IMR-90 (cell line): ENCODE data around the gene CDR2L. TPM values are rescaled to one million over a fixed set of nuclear protein-coding genes. Genes with fewer than 3 reads are reported as not detected.

Experiments
- ATAC-seq: fragments of 200-7000 bp; cut with Tn5 transposase; 2 replicates; pipeline ENCODE4 v1.9.1; 2020; ENCODE audit warnings: low read depth, mild to moderate bottlenecking, moderate library complexity
- BruUV-seq: library from RNA; stranded (reverse); fragments of 400-500 nt; replicated peaks from 2 replicates; lab custom pipeline; 2021; lab: Mats Ljungman, UMichigan
- CTCF ChIA-PET: fragments of 300-600 bp; formaldehyde crosslinking; extraction: SDS; loops from one replicate; lab custom pipeline; 2021; ENCODE audit warnings: antibody characterized with exemption; lab: Yijun Ruan, JAX
- POLR2A ChIA-PET: fragments of 300-600 bp; sonication (Branson Sonifier 250); formaldehyde crosslinking; loops from one replicate; lab custom pipeline; 2022; ENCODE audit warnings: antibody characterized with exemption; ENCODE audit not compliant: unreplicated experiment; lab: Charles Lee
- DNase-seq: peaks from one replicate; pipeline ENCODE4 v3.0.0; 2013
- H2AFZ ChIP-seq: replicated peaks from 2 replicates; pipeline ENCODE3; 2013; ENCODE audit warnings: low read length, mild to moderate bottlenecking; ENCODE audit not compliant: poor library complexity
- H2AK5ac ChIP-seq: 2 replicates; pipeline ENCODE4 v1.6.1; 2013; ENCODE audit warnings: low read depth, low read length, inconsistent platforms
- H2AK9ac ChIP-seq: replicated peaks from 2 replicates; pipeline ENCODE3; 2013; ENCODE audit warnings: mild to moderate bottlenecking, low read depth, low read length, moderate library complexity; ENCODE audit not compliant: poor library complexity
- H2BK120ac ChIP-seq: 2 replicates; pipeline ENCODE4 v1.6.1; 2013; ENCODE audit warnings: low read depth, low read length, inconsistent platforms
- H2BK15ac ChIP-seq: 3 replicates; pipeline ENCODE4 v1.6.1; 2013; ENCODE audit warnings: low read depth, low read length, inconsistent platforms
- H2BK20ac ChIP-seq: 2 replicates; pipeline ENCODE4 v1.6.1; 2013; ENCODE audit warnings: low read depth, mild to moderate bottlenecking, inconsistent platforms, low read length, moderate library complexity
- H2BK5ac ChIP-seq: 2 replicates; pipeline ENCODE4 v1.6.1; 2013; ENCODE audit warnings: mild to moderate bottlenecking, low read depth, low read length, inconsistent platforms; ENCODE audit not compliant: poor library complexity, severe bottlenecking
- H3K14ac ChIP-seq: replicated peaks from 2 replicates; pipeline ENCODE4 v1.6.1; 2013; ENCODE audit warnings: low read depth, low read length, inconsistent platforms
- H3K18ac ChIP-seq: 2 replicates; pipeline ENCODE4 v1.6.1; 2013; ENCODE audit warnings: low read depth, low read length, control low read depth
- H3K23ac ChIP-seq: 2 replicates; pipeline ENCODE4 v1.6.1; 2013; ENCODE audit warnings: low read depth, low read length, inconsistent platforms
- H3K27ac ChIP-seq: 2 replicates; pipeline ENCODE4 v1.5.1; 2013; ENCODE audit warnings: mild to moderate bottlenecking, control low read depth, low read length; ENCODE audit not compliant: insufficient read depth
- H3K27me3 ChIP-seq: 2 replicates; pipeline ENCODE4 v1.6.1; 2013; ENCODE audit warnings: low read length; ENCODE audit not compliant: control insufficient read depth, insufficient read depth
- H3K36me3 ChIP-seq: 2 replicates; pipeline ENCODE4 v1.6.1; 2013; ENCODE audit warnings: low read length, mixed read lengths; ENCODE audit not compliant: control insufficient read depth, insufficient read depth
- H3K4ac ChIP-seq: 2 replicates; pipeline ENCODE4 v1.6.1; 2013; ENCODE audit warnings: low read depth, low read length, inconsistent platforms
- H3K4me1 ChIP-seq: 2 replicates; pipeline ENCODE4 v1.6.1; 2013; ENCODE audit warnings: low read length, mixed read lengths; ENCODE audit not compliant: control insufficient read depth, insufficient read depth
- H3K4me2 ChIP-seq: 2 replicates; pipeline ENCODE4 v1.6.1; 2013; ENCODE audit warnings: low read depth, mild to moderate bottlenecking, control low read depth, low read length, moderate library complexity
- H3K4me3 ChIP-seq: 2 replicates; pipeline ENCODE4 v1.5.1; 2013; ENCODE audit warnings: low read depth, mild to moderate bottlenecking, control low read depth, low read length, moderate library complexity; ENCODE audit not compliant: insufficient read depth
- H3K56ac ChIP-seq: 2 replicates; pipeline ENCODE4 v1.6.1; 2013; ENCODE audit warnings: low read length, inconsistent platforms; ENCODE audit not compliant: insufficient read depth; ENCODE audit errors: extremely low read depth
- H3K79me1 ChIP-seq, 2 experiments: 2 replicates each; pipeline ENCODE4 v1.6.1; 2013; ENCODE audit warnings: low read length in 2 of 2, inconsistent platforms in 1 of 2, low read depth in 1 of 2
- H3K9ac ChIP-seq: 2 replicates; pipeline ENCODE4 v1.6.1; 2013; ENCODE audit warnings: low read depth, low read length, control low read depth
- H3K9me1 ChIP-seq: 2 replicates; pipeline ENCODE4 v1.6.1; 2013; ENCODE audit warnings: low read length, inconsistent platforms; ENCODE audit not compliant: insufficient read depth
- H3K9me3 ChIP-seq: 2 replicates; pipeline ENCODE4 v1.6.1; 2013; ENCODE audit warnings: low read length; ENCODE audit not compliant: control insufficient read depth, insufficient read depth
- H4K20me1 ChIP-seq: 2 replicates; pipeline ENCODE4 v1.6.1; 2013; ENCODE audit warnings: low read length, inconsistent platforms; ENCODE audit not compliant: insufficient read depth
- H4K5ac ChIP-seq: 2 replicates; pipeline ENCODE4 v1.6.1; 2013; ENCODE audit warnings: mild to moderate bottlenecking, low read depth, low read length, control low read depth
- H4K8ac ChIP-seq, 2 experiments: 2 replicates each; pipeline ENCODE4 v1.6.1; 2013; ENCODE audit warnings: low read depth in 2 of 2, low read length in 2 of 2, control low read depth in 1 of 2, inconsistent platforms in 1 of 2
- H4K91ac ChIP-seq: 2 replicates; pipeline ENCODE4 v1.6.1; 2013; ENCODE audit warnings: low read depth, low read length, inconsistent platforms; ENCODE audit not compliant: insufficient read depth
- CHD1 ChIP-seq: IDR thresholded peaks from 2 replicates; pipeline ENCODE4 v1.6.1; 2012; ENCODE audit warnings: low read depth, low read length, improper control_type of control experiment
- RAD21 ChIP-seq: IDR thresholded peaks from 2 replicates; pipeline ENCODE4 v1.6.1; 2012; ENCODE audit warnings: low read length, improper control_type of control experiment
- RFX5 ChIP-seq: IDR thresholded peaks from 2 replicates; pipeline ENCODE4 v1.8.0; 2012; ENCODE audit warnings: low read depth, mild to moderate bottlenecking, low read length, moderate library complexity
- SMC3 ChIP-seq: fragments of 150-350 bp; IDR thresholded peaks from 2 replicates; pipeline ENCODE4 v1.6.1; 2016; ENCODE audit warnings: low read depth, mild to moderate bottlenecking, antibody characterized with exemption, low read length, moderate library complexity
- WGBS, 2 experiments: methylation state at CpG; one replicate each; pipeline versions ENCODE4 v1.1.5 to v1.1.7; 2013; ENCODE audit warnings: missing lambda C conversion rate in 2 of 2; ENCODE audit not compliant: insufficient read length in 1 of 2; ENCODE audit errors: extremely low coverage in 2 of 2; 5-methylcytosine and 5-hydroxymethylcytosine counted together
- dilution Hi-C: fragments of 300-500 bp; cut with HindIII; formaldehyde crosslinking; loops from one replicate; pipeline ENCODE4 v1.14.3; 2018; ENCODE audit warnings: low sequenced_read_pairs; ENCODE audit not compliant: unreplicated experiment
- in situ Hi-C: fragments of 300-500 bp; cut with MboI; formaldehyde crosslinking; loops from 3 replicates; pipeline ENCODE4 v1.14.3; 2019; ENCODE audit warnings: low sequenced_read_pairs, inconsistent platforms, mixed read lengths
- intact Hi-C: fragments of 100-400 bp; cut with micrococcal nuclease; formaldehyde crosslinking; loops from 2 replicates; pipeline ENCODE4 v1.10.0; 2022
- polyA plus RNA-seq, 3 experiments: library from polyadenylated mRNA; depleted of rRNA; stranded (reverse); fragments of >200 nt; gene quantifications; 2 replicates each; pipeline ENCODE4 v1.2.3, GENCODE V29; 2012; ENCODE audit warnings: low replicate concordance in 1 of 3
- total RNA-seq: library from RNA; depleted of rRNA; stranded (reverse); fragments of >200 nt; gene quantifications from 2 replicates; pipeline ENCODE4 v1.2.3, GENCODE V29; 2012

CDR2L gene
- total and polyA plus RNA-seq, 2 of the 4 experiments (the other 2 are of a cell fraction) = 5.7 to 18.9 TPM

GRCh38 chr17:74981318-74981978 is 6.0 kb upstream of the CDR2L start:
- ChIA-PET CTCF (no interaction called here), POLR2A (no interaction called here)
- DNase-seq (no peak), ATAC-seq (no peak)
- no TSS peak for BruUV-seq
- Histone ChIP-seq H3K27me3 (peaks cover 6% of the 10 kb centered on the region; the same call in 1 of the 2 replicates), H3K79me1 (peaks cover 4 to 12% of the 10 kb centered on the region in 2 experiments; a peak in 3 of 4 replicates), H3K56ac (peak overlapping the region; percentile 68), H4K8ac (peak overlapping the region; percentile 77 to 98), H3K18ac (peak overlapping the region; percentile 73), H2BK5ac (peak overlapping the region; percentile 61), H3K4me2 (peak overlapping the region; percentile 71), H4K5ac (peak overlapping the region; percentile 90), H3K4me3 (peak overlapping the region; percentile 77), H2BK20ac (peak overlapping the region; percentile 3; the same call in 1 of the 2 replicates), H4K20me1 (no peaks in the 10 kb centered on the region), H3K4ac (peak overlapping the region; percentile 79), H2BK120ac (peak overlapping the region; percentile 66), H2AFZ (peak overlapping the region; percentile 99), H3K14ac (peak overlapping the region; percentile 88), H3K27ac (peak overlapping the region; percentile 64), H2AK9ac (peak overlapping the region; percentile 70), H3K23ac (peak overlapping the region; percentile 65), H3K4me1 (peaks cover 10% of the 10 kb centered on the region), H3K36me3 (no peaks in the 10 kb centered on the region), H3K9me1 (peaks cover 5% of the 10 kb centered on the region), H2AK5ac (peak overlapping the region; percentile 71), H3K9me3 (no peaks in the 10 kb centered on the region), H2BK15ac (peak overlapping the region; percentile 77; the same call in 2 of the 3 replicates), H4K91ac (peak overlapping the region; percentile 67), H3K9ac (peak overlapping the region; percentile 83)
- WGBS, 2 experiments = no CpG with 5 or more reads among the region's 16 CpGs
- dilution Hi-C loops (no loop called here), in situ Hi-C loops (no loop called here), intact Hi-C loops (no loop called here)
- TF ChIP-seq RFX5 (no peak), SMC3 (peak; percentile 1; the same call in 1 of the 2 replicates), CHD1 (no peak), RAD21 (no peak)
